NT2/D1 (cell line): Measurements from ENCODE around the gene PGAP3.

ENCODE experiments used
- DNase-seq: peaks from one replicate; pipeline ENCODE4 v3.0.0-alpha.2; 2011; ENCODE audit warnings: low read depth, low spot score
- H3K27me3 ChIP-seq: 2 replicates; pipeline ENCODE4 v1.6.0; 2011; ENCODE audit warnings: mild to moderate bottlenecking; ENCODE audit not compliant: insufficient read length, insufficient read depth
- H3K36me3 ChIP-seq: 2 replicates; pipeline ENCODE4 v1.6.1; 2011; ENCODE audit warnings: mild to moderate bottlenecking, low read length, mixed read lengths; ENCODE audit not compliant: insufficient read depth, insufficient read length
- H3K4me1 ChIP-seq: 2 replicates; pipeline ENCODE4 v1.5.1; 2011; ENCODE audit not compliant: insufficient read depth, insufficient read length
- H3K4me3 ChIP-seq: 2 replicates; pipeline ENCODE4 v1.5.1; 2011; ENCODE audit warnings: low read depth; ENCODE audit not compliant: insufficient read length
- H3K9ac ChIP-seq: 2 replicates; pipeline ENCODE4 v1.6.0; 2011; ENCODE audit warnings: low read depth; ENCODE audit not compliant: insufficient read length
- H3K9me3 ChIP-seq: 2 replicates; pipeline ENCODE4 v1.5.1; 2011; ENCODE audit warnings: mild to moderate bottlenecking, low read length; ENCODE audit not compliant: insufficient read depth
- SUZ12 ChIP-seq: IDR thresholded peaks from 2 replicates; pipeline ENCODE4 v1.6.1; 2011; ENCODE audit not compliant: insufficient read length, insufficient read depth; ENCODE audit errors: extremely low read depth
- YY1 ChIP-seq: IDR thresholded peaks from 2 replicates; pipeline ENCODE4 v1.6.1; 2011; ENCODE audit not compliant: insufficient read length, insufficient read depth
- ZNF274 ChIP-seq: IDR thresholded peaks from 2 replicates; pipeline ENCODE4 v1.6.1; 2011; ENCODE audit warnings: mild to moderate bottlenecking, low read depth, low read length

The PGAP3 gene

GRCh38 chr17:39661744-39662541, 25.9 kb downstream of the PGAP3 start:
- DNase-seq = no peak
- Histone ChIP-seq H3K9ac (no peak overlapping the region), H3K36me3 (peaks cover 51% of the 10 kb centered on the region), H3K27me3 (peaks cover 7% of the 10 kb centered on the region), H3K9me3 (no peaks in the 10 kb centered on the region), H3K4me3 (no peak overlapping the region), H3K4me1 (peaks cover 42% of the 10 kb centered on the region)
- TF ChIP-seq SUZ12 = no peak
- no peak for TF ChIP-seq ZNF274
- no peak for TF ChIP-seq YY1

DNA sequence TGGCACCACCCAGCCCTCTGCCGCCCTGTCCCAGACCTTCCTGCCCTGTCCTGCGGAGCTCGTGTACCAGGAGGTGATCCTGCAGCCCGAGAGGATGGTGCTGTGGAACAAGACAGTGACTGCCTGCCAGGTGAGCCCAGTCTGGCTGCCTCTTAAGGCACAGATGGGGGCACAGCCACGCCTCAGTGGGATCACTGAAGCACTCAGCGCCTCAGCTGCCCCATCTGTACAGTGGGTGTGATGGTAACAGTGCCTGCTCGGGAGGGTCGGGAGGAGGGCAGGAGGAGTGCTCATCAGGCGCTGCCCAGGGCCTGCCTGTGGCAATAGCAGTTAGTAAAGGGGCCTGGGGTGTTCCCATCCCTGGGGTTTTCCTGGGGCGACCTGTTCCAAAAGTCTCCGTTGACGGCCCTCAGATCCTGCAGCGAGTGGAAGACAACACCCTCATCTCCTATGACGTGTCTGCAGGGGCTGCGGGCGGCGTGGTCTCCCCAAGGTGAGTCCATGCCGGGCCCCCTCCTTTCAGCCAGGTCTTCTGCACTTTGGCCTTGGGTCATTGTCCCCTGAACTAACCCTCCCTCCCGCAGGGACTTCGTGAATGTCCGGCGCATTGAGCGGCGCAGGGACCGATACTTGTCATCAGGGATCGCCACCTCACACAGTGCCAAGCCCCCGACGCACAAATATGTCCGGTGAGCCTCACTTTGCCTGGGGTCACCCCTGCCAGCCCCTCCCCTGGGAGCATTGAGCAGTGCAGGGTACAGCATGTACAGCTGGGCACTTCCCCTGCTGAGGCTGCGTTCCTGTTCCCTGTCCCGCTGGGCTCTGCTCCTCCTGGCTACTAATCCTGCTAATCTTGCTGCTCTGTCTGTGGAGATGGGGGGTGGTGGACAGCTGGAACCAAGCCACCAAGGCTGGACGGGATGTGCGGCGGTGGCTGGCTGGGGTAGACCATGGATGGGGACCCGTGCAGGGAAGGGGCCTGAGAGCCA, 27.2 kb downstream of the PGAP3 start:
- DNase-seq = no peak
- Histone ChIP-seq H3K9ac (no peak overlapping the region), H3K4me1 (peaks cover 34% of the 10 kb centered on the region), H3K27me3 (no peaks in the 10 kb centered on the region), H3K9me3 (no peaks in the 10 kb centered on the region), H3K4me3 (no peak overlapping the region), H3K36me3 (peaks cover 60% of the 10 kb centered on the region)
- no peak for TF ChIP-seq ZNF274
- no peak for TF ChIP-seq SUZ12
- TF ChIP-seq YY1 = no peak

- H3K4me3 ChIP-seq = no peak overlapping the region
Measured at GRCh38 chr17:39660011-39660360, 27.9 kb downstream of the PGAP3 start.

DNA sequence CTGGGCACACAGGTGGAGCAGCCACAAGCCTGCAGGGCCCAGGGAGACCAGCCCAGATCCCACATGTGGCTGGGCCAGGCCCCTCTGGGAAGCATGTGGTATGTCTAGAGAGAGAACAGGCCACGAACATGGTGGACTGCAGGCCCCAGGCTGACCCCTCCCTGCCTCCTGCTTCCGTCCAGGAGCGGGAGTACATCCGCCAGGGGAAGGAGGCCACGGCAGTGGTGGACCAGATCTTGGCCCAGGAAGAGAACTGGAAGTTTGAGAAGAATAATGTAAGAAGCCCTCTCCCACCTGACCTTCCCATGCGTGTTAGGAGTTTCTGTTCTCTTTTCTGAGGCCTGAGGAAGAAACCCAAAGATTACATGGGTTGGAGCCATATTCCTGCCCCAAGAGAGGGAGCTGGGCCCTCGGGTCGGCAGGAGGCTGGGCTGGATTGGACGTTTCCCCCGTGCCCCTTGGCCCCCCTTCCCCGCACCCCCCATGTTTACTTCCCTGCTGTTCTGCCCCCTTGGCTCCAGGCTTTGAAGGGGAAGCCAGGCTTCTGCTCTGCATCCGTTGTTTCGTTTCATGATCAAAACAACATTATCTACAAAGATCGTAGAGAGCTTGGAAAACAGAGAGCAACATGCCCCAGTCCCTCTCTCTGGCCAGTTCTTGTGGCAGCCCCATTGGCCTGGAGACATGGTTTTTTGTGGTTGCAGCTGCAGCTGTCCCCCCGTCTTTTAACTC, 28.4 kb downstream of the PGAP3 start:
- Histone ChIP-seq H3K9ac (no peak overlapping the region), H3K4me1 (peaks cover 25% of the 10 kb centered on the region), H3K36me3 (peaks cover 65% of the 10 kb centered on the region), H3K27me3 (no peaks in the 10 kb centered on the region), H3K4me3 (no peak overlapping the region), H3K9me3 (no peaks in the 10 kb centered on the region)
- no peak for TF ChIP-seq ZNF274
- DNase-seq = no peak

More at GRCh38 chr17:39660011-39660360, 27.9 kb downstream of the PGAP3 start:
- Histone ChIP-seq H3K27me3 (no peaks in the 10 kb centered on the region), H3K9me3 (no peaks in the 10 kb centered on the region), H3K4me1 (peaks cover 31% of the 10 kb centered on the region), H3K9ac (no peak overlapping the region), H3K36me3 (peaks cover 60% of the 10 kb centered on the region)
- DNase-seq = no peak
- TF ChIP-seq ZNF274 = no peak
- no peak for TF ChIP-seq SUZ12
- no peak for TF ChIP-seq YY1

GRCh38 chr17:39658760-39659159, 29.1 kb downstream of the PGAP3 start:
- H3K4me1 ChIP-seq = peaks cover 20% of the 10 kb centered on the region
- no peaks in the 10 kb centered on the region for H3K27me3 ChIP-seq
- no peak overlapping the region for H3K9ac ChIP-seq

DNA sequence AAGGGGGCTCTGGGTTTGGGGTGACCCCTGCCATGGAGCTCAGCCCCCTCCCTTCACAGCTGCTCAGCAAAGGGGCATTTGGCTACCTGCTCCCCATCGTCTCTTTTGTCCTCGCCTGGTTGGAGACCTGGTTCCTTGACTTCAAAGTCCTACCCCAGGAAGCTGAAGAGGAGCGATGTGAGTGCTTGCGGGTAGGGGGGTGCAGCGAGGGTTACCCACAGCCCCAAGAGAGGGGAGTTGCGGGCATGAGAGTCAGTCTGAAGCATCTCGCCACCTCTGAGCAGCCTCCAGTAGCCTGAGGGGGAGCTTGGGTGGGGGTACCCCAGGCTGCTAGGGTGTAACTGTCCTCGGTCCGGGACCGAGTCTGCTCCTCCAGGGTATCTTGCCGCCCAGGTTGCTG, 29.5 kb downstream of the PGAP3 start:
- Histone ChIP-seq H3K4me3 (no peak overlapping the region), H3K36me3 (peaks cover 66% of the 10 kb centered on the region), H3K4me1 (peaks cover 24% of the 10 kb centered on the region), H3K9me3 (no peaks in the 10 kb centered on the region), H3K9ac (no peak overlapping the region), H3K27me3 (no peaks in the 10 kb centered on the region)
- no peak for DNase-seq
- TF ChIP-seq ZNF274 (no peak), YY1 (no peak), SUZ12 (no peak)

More at GRCh38 chr17:39658760-39659159, 29.1 kb downstream of the PGAP3 start:
- DNase-seq = no peak
- Histone ChIP-seq H3K36me3 (peaks cover 66% of the 10 kb centered on the region), H3K4me3 (no peak overlapping the region), H3K9me3 (no peaks in the 10 kb centered on the region)
- TF ChIP-seq SUZ12 = no peak
- TF ChIP-seq YY1 = no peak
- no peak for TF ChIP-seq ZNF274
